Astrocyte (in vitro differentiated cells and primary cell): ENCODE measurements around the gene NPTXR. TPM values are rescaled to one million over a fixed set of nuclear protein-coding genes. Genes with fewer than 3 reads are reported as not detected.

ENCODE experiments used
- DNase-seq: peaks from one replicate; pipeline ENCODE4 v3.0.0-alpha.2; 2010; ENCODE audit warnings: low read depth
- FAIRE-seq: peaks from 2 replicates; lab custom pipeline; 2011; peaks lifted over from hg19 to GRCh38; lab: Jason Lieb, UNC
- H2AFZ ChIP-seq: 2 replicates; pipeline ENCODE4 v1.6.0; 2012; ENCODE audit warnings: low read depth, low read length, inconsistent platforms
- H3K27ac ChIP-seq: 2 replicates; pipeline ENCODE4 v1.5.1; 2011; ENCODE audit warnings: low read depth, low read length, inconsistent platforms
- H3K27me3 ChIP-seq: 2 replicates; pipeline ENCODE4 v1.6.0; 2011; ENCODE audit warnings: low read length, inconsistent platforms; ENCODE audit not compliant: insufficient read depth
- H3K36me3 ChIP-seq: 2 replicates; pipeline ENCODE4 v1.5.1; 2011; ENCODE audit warnings: low read length, inconsistent platforms; ENCODE audit not compliant: insufficient read depth
- H3K4me1 ChIP-seq: 2 replicates; pipeline ENCODE4 v1.5.1; 2011; ENCODE audit warnings: low read length, inconsistent platforms; ENCODE audit not compliant: insufficient read depth
- H3K4me2 ChIP-seq: 2 replicates; pipeline ENCODE4 v1.6.0; 2012; ENCODE audit warnings: low read length, inconsistent platforms
- H3K4me3 ChIP-seq: 2 replicates; pipeline ENCODE4 v1.5.1; 2011; ENCODE audit warnings: low read depth, mild to moderate bottlenecking, low read length, inconsistent platforms; ENCODE audit not compliant: insufficient read depth
- H3K79me2 ChIP-seq: 2 replicates; pipeline ENCODE4 v1.6.0; 2012; ENCODE audit warnings: mild to moderate bottlenecking, low read length, inconsistent platforms; ENCODE audit not compliant: insufficient read depth
- H3K9ac ChIP-seq: 2 replicates; pipeline ENCODE4 v1.6.0; 2012; ENCODE audit warnings: mild to moderate bottlenecking, low read length, inconsistent platforms
- H3K9me3 ChIP-seq: 2 replicates; pipeline ENCODE4 v1.5.1; 2012; ENCODE audit warnings: low read depth, mild to moderate bottlenecking, low read length, inconsistent platforms; ENCODE audit not compliant: insufficient read depth
- H4K20me1 ChIP-seq: 2 replicates; pipeline ENCODE4 v1.6.0; 2012; ENCODE audit warnings: low read length, inconsistent platforms; ENCODE audit not compliant: insufficient read depth
- H3K27ac Mint-ChIP-seq: one replicate; pipeline ENCODE4 v1.8.0; 2021; ENCODE audit warnings: mild to moderate bottlenecking, mixed read lengths; ENCODE audit not compliant: unreplicated experiment
- H3K27me3 Mint-ChIP-seq: one replicate; pipeline ENCODE4 v1.8.0; 2021; ENCODE audit warnings: low read depth, mixed read lengths; ENCODE audit not compliant: unreplicated experiment
- H3K36me3 Mint-ChIP-seq: one replicate; pipeline ENCODE4 v1.8.0; 2021; ENCODE audit warnings: low read depth, mixed read lengths; ENCODE audit not compliant: unreplicated experiment
- H3K4me1 Mint-ChIP-seq: one replicate; pipeline ENCODE4 v1.8.0; 2021; ENCODE audit warnings: low read depth, mixed read lengths; ENCODE audit not compliant: unreplicated experiment
- H3K4me3 Mint-ChIP-seq: one replicate; pipeline ENCODE4 v1.8.0; 2021; ENCODE audit warnings: mild to moderate bottlenecking, moderate library complexity, mixed read lengths; ENCODE audit not compliant: unreplicated experiment
- H3K9me3 Mint-ChIP-seq: one replicate; pipeline ENCODE4 v1.8.0; 2021; ENCODE audit warnings: mild to moderate bottlenecking, mixed read lengths; ENCODE audit not compliant: unreplicated experiment
- EZH2 ChIP-seq: IDR thresholded peaks from 2 replicates; pipeline ENCODE4 v1.6.1; 2012; ENCODE audit warnings: mild to moderate bottlenecking, low read length, inconsistent platforms; ENCODE audit not compliant: insufficient read depth
- total RNA-seq: library from RNA; stranded (reverse); gene quantifications from 2 replicates; pipeline ENCODE4 v1.2.1, GENCODE V29; 2021
- TF ChIP-seq, protein P1 (sequence below): IDR thresholded peaks from 2 replicates; pipeline ENCODE4 v1.5.1; 2011; ENCODE audit warnings: low read depth, mild to moderate bottlenecking, inconsistent platforms, low read length, moderate library complexity; ENCODE audit not compliant: insufficient read depth

The NPTXR gene
- total RNA-seq, 1 donor from 2014 or later, result 5.4 TPM

- Histone ChIP-seq H2AFZ (no peak overlapping the region), H3K4me1 (peaks cover 13% of the 10 kb centered on the region), H3K36me3 (no peaks in the 10 kb centered on the region), H3K27ac (no peak overlapping the region), H4K20me1 (peaks cover 57% of the 10 kb centered on the region), H3K27me3 (no peaks in the 10 kb centered on the region), H3K4me2 (no peak overlapping the region), H3K4me3 (no peak overlapping the region), H3K79me2 (peaks cover 5% of the 10 kb centered on the region), H3K9ac (no peak overlapping the region), H3K9me3 (no peaks in the 10 kb centered on the region)
- DNase-seq, result no peak
- Mint-ChIP-seq H3K4me1 (peaks cover 3% of the 10 kb centered on the region), H3K27me3 (peaks cover 14% of the 10 kb centered on the region), H3K9me3 (no peaks in the 10 kb centered on the region), H3K36me3 (peaks cover 3% of the 10 kb centered on the region), H3K4me3 (no peak overlapping the region), H3K27ac (no peak overlapping the region)
- TF ChIP-seq EZH2, result no peak
- TF ChIP-seq, protein P1, sequence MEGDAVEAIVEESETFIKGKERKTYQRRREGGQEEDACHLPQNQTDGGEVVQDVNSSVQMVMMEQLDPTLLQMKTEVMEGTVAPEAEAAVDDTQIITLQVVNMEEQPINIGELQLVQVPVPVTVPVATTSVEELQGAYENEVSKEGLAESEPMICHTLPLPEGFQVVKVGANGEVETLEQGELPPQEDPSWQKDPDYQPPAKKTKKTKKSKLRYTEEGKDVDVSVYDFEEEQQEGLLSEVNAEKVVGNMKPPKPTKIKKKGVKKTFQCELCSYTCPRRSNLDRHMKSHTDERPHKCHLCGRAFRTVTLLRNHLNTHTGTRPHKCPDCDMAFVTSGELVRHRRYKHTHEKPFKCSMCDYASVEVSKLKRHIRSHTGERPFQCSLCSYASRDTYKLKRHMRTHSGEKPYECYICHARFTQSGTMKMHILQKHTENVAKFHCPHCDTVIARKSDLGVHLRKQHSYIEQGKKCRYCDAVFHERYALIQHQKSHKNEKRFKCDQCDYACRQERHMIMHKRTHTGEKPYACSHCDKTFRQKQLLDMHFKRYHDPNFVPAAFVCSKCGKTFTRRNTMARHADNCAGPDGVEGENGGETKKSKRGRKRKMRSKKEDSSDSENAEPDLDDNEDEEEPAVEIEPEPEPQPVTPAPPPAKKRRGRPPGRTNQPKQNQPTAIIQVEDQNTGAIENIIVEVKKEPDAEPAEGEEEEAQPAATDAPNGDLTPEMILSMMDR, result no peak
- FAIRE-seq, result no peak
Measured at GRCh38 chr22:38861927-38862326, 18.1 kb upstream of the NPTXR start.

DNA sequence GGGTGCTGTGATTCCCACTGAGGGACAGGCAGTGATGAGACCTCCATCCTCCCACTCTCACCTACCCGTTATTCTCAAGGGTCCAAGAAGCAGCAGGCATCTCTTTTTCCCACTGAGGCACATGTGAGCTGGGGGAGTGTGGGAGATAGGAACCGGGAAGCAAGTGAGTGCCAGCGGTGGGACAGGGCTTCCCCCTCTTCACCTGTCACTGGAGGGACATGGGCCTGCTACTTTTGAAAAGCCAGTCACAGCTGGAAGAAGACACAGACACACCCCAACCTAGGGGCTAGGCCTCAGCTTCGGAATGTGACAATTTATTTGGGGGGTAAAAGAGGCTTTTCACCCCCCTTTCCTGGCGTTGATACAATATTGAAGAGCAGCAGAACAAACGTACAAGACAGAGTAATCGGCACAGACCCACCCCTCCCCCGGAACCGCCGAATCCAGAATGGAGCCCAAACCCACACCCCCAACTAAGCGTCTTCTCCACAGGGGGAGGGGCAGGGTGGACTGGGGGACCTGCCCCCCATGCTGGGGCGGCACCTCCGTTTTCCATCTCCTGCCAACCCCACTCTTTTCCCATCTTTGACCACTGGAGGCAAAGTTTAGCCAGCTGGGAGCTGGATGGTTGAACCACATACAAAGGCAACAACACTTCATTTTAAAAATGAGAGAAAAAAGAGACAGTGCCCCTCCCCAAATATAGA, 17.5 kb upstream of the NPTXR start:
- Mint-ChIP-seq H3K9me3 (no peaks in the 10 kb centered on the region), H3K4me1 (peaks cover 3% of the 10 kb centered on the region), H3K27me3 (peaks cover 14% of the 10 kb centered on the region), H3K27ac (no peak overlapping the region), H3K36me3 (peaks cover 3% of the 10 kb centered on the region), H3K4me3 (no peak overlapping the region)
- H3K9me3 ChIP-seq, result no peaks in the 10 kb centered on the region
- H3K27ac ChIP-seq, result no peak overlapping the region
- H3K4me1 ChIP-seq, result peaks cover 13% of the 10 kb centered on the region
- TF ChIP-seq EZH2, result no peak
- TF ChIP-seq, protein P1, result peak; percentile 12
- peaks cover 5% of the 10 kb centered on the region for H3K79me2 ChIP-seq
- no peaks in the 10 kb centered on the region for H3K27me3 ChIP-seq
- H3K4me3 ChIP-seq, result no peak overlapping the region
- no peak overlapping the region for H2AFZ ChIP-seq
- H3K4me2 ChIP-seq, result no peak overlapping the region
- no peaks in the 10 kb centered on the region for H3K36me3 ChIP-seq
- FAIRE-seq, result no peak
- H3K9ac ChIP-seq, result no peak overlapping the region
- no peak for DNase-seq
- H4K20me1 ChIP-seq, result peaks cover 57% of the 10 kb centered on the region
